HG03039 (cell line): ENCODE measurements around the gene CC2D2A.

Experiments used
- ATAC-seq: cut with Tn5 transposase; IDR thresholded peaks from one replicate; pipeline ENCODE4 v1.9.1; 2021; ENCODE audit warnings: mild to moderate bottlenecking, moderate library complexity; ENCODE audit not compliant: unreplicated experiment

The CC2D2A gene

GRCh38 chr4:15552557-15553362 lies 83.1 kb downstream of the CC2D2A start:
- ATAC-seq, result no peak

DNA sequence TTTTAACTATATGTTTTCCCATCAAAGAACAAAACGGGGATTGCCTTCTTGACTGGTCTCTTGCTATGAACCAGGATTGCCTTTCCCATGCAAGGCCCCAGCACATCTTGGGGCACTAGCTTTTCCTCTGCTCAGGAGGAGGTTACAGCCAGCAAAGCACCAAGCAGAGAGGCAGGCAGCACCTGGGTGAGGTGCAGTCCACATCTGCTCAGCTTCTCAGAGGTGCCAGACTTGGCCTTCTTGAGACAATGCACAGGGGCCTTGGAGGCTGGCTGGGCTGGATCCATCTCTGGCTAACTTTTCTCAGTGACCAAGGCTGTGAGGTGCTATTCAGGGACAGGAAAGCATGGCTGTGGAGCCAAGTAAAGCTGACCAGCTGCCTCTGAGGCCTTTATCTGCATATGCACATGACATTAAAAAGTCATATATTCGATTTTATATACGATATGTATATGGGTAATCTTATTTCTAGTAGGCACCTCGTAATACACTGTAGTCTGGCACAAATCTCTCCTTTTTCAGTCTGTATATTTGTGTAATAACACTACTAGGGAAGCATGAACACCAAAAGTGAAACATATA lies 86.9 kb downstream of the CC2D2A start:
- no peak for ATAC-seq

DNA sequence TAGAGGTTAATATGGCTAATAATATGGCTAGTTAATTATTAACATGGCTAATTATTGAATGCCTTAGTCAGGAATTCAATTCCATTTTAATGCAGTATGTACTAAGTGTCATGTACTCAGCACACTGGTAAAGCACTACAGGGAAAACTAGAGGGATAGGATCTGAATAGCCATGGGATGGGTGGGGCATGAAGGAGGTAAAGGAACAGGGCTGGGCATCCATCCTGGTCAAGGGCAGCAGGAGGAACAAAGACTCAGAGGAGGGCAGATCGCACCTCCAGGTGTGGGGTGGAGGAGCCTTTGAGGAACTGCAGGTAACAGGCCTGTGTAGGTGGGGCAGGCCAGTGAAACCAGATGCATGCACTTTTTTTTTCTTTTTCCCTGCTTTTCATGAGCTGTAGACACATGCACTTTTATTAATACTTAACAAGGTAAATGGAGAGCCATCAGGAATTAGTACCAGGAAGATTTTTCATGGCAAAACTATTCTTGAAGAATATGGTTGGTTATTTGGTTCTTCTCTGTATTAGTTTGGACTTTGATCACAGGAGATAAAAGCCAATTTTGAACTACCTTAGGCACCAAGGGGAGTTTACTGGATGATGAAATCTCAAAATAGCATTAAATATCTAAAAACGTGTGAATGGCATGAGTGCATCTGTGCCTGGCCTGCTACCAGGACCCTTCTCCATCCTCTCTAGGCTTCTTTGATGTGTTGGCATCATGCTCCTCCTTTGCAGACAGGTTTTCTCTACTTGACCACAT lies 88.3 kb downstream of the CC2D2A start:
- no peak for ATAC-seq

DNA sequence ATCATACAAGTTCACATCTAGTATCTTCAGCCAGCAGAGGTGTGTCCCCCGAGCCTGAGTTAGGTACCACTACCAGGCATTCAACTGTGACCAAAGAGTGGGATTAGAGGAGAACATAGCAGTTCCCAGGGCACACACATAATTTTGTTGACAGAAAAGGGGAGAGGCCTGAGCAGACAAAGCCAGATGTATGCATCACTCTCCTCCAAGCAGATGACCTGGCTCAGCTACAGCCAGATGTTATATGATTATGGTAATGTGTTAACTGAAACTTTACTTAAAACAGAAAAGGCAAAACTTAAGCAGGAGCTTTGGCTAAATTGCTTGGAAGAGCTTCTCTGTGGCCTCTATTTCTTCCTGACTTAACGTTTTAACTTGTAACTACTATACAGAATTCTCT lies 88.9 kb downstream of the CC2D2A start:
- ATAC-seq, result no peak

DNA sequence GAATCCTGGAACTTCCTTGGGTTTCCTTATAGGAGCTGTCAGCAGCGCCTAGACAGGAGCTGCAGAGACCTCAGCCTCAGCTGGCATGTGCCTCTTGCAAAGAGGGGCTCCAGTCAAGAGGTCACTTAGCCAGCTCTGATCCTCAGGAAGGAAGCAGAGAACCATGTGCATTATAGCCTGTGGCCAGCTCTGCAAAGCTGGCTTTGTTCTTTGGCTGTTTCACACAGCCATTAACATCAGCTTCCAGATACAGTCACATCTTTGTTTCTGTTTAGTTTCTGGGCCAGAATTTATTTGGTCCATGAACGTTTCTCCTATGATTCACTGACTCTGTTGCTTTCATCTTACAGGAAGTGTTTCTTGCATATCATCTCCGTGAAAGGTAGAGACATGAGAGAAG lies 92.4 kb downstream of the CC2D2A start:
- no peak for ATAC-seq

- ATAC-seq, result no peak
Observed at GRCh38 chr4:15562623-15563022, 92.9 kb downstream of the CC2D2A start.

DNA sequence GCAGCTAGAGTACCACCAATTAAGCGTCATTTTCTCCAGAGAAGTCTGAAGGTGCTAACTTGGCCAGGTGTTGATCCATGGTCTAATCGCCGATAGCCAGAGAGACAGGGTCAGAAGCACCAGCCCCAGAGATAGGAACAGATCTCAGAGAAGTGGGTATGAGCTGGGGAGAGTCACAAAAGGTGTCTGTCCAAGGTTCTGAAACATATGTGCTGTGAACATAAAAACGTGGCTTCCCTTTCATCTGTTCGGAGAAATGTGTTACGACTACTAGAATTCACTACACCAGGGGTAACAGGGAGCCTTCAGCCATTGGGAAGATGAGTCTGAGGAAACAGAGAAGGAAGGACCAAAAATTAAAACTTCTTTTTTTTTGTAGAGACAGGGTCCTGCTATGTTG lies 94.2 kb downstream of the CC2D2A start:
- no peak for ATAC-seq

DNA sequence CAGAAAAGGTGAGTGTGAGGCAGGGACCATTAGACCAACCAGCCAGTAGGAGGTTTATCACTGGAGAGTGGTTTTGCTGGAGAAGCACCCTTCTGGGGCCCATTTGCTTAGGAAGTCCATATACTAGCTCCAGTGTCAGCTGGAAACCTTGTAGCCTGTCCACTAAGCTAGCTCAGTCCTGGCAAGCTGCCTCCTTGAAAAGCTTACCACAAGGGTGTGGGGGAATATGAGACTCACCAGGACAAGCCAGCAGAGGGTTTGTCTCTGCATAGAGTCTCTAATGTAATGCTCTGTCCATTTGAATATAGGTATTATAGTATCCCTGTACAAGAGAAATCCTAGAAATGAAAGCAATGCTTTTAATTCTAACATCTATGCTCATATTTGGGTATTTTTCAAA lies 99.1 kb downstream of the CC2D2A start:
- ATAC-seq, result no peak

- no peak for ATAC-seq
Observed at GRCh38 chr4:15569746-15570145, 100.1 kb downstream of the CC2D2A start.

- ATAC-seq, result no peak
Observed at GRCh38 chr4:15575966-15576365, 106.3 kb downstream of the CC2D2A start.

DNA sequence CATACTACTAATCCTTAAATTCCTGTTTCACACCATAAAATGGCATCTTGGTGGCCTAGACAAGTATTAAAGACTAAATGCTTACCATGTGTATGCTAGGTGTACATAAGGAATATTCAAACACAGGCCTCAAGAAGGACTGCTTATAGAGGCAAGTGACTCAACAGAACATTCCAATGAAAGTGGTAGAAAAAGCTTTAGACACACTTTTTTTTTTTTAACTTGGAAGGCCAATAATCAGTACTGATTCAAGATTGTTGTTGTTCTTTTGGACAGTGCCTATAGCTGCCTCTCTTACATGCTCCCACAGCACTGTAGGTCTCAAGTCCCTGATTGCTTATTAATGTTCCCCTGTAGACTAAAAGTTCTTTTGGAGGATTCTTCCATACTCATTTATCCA lies 107.8 kb downstream of the CC2D2A start:
- no peak for ATAC-seq

DNA sequence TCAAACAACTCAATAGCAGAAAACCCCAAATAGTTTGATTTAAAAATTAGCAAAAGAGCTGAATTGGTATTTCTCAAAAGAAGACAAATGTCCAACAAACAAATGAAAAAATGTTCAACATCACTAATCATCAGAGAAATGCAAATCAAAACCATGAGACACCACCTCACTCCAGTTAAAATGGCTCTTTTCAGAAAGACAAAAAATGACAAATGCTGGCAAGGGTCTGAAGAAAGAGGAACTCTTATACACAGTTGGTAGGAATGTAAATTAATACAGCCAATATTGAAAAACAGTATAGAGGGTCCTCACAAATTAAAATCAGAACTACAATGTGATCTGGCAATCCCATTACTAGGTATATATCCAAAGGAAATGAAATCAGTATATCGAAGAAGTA lies 115.1 kb downstream of the CC2D2A start:
- ATAC-seq, result no peak

DNA sequence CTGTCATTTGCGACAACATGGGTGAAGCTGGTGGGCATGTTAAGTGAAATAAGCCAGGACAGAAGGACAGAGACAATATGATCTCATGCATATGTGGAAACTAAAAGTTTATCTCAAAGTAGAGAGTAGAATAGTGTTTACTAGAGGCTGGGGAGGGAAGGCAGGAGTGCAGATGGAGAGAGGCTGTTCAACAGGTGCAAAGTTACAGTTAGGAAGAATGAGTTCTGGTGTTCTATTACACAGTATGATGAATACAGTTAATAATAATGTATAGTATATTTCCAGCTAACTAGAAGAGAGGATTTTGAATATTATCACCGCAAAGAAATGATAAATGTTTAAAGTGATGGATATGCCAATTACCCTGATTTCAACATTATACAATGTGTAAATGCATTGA lies 115.6 kb downstream of the CC2D2A start:
- ATAC-seq, result no peak

DNA sequence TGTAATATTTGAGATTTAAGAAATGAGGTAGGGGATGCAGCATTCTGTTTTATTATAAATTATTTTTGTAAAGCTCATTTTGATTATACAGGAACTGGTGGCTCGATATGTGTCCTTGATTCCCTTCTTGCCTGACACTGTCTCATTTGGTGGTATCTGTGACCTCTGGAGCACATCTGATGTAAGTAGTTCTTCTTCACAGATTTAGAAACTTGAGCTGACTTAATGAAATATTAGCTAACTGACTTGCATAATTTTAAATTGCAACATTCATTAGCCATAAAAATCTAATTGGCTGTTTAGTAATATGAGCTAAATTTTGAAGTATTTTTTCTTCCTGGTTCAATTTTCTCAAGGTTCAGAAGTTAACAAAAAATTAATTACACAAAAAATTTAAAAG lies 116.4 kb downstream of the CC2D2A start:
- ATAC-seq, result no peak

DNA sequence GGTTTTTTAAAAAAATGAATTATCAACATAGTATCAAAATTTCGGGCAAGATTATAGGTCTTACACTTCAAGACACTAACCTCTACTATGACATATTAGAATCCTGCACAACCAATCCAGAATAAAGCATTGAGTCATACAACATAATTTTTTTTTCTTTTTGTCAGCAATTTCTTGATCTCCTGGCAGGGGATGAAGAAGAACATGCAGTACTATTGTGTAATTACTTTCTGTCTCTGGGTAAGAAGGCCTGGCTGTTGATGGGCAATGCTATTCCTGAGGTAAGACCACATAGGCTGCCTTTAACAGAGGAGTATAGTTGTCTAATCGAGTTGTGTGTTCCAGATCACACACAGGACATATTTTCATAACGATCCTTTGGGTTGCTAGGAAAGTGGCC lies 118.0 kb downstream of the CC2D2A start:
- no peak for ATAC-seq

GRCh38 chr4:15592799-15593198 lies 123.1 kb downstream of the CC2D2A start:
- no peak for ATAC-seq

DNA sequence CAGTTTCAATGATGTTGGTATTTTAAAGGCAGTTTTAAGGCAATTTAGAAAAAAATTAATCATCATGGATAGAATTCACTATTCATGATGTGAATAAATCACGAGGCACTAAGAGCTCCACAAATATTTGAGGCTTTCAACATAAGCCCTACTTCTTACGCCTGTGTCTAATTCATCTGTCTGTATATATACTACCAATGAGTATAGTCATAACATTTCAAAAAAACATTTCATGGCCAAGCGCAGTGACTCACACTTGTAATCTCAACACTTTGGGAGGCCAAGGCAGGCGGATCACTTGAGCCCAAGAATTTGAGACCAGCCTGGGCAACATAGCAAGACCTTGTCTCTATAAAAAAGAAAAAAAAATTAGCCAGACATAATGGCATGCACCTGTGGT lies 129.0 kb downstream of the CC2D2A start:
- ATAC-seq, result no peak

DNA sequence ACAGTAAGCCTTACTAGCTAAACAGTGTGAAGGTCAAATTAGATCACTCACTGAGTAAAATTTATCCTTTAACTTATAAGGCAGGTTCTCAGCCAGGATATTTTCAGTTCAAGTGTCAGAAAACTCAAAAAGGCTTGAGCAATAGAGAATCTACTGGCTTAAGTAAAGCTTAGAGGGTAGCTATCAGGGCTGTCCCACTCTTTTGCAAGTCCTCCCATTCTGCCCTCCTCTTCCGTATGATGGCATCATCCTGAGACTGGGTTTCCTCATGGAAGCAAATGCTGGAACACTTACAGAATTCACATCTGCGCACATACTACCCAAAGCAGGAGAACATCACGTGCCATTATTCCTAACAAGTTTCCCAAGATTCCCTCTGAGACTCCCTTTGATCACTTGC lies 130.5 kb downstream of the CC2D2A start:
- no peak for ATAC-seq

DNA sequence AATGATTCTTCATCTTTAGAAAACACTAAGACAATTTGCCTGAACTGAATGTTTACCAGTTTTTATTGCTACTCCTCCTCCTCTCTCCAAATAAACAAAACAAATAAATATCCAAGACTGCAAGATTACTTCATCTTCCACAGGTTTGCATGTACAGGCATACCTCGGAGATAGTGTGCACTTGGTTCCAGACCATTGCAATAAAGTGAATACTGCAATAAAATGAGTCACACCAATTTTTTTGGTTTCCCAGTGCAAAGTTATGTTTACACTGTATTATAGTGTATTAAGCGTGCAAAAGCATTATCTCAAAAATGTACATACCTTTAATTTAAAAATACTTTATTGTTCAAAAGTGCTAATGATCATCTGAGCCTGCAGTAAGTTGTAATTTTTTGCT lies 132.2 kb downstream of the CC2D2A start:
- ATAC-seq, result no peak

DNA sequence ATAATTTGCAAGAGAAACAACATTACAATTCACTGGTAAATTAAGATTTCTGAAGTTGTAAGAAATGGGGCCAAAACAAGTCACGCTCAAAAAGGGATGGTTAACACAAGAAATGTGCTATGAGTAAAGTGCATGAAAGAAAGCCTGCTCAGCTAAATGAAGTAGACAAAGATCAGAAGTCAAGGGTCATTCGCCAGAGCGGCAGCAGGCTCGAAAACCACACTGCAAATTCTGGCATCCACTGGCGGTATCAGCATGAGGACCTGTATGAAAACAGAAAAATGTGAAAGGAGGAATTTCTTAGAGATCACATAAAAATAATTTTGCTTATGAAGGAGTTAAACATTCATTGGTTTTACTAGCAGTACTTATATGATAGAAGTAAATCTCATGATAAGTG lies 135.9 kb downstream of the CC2D2A start:
- ATAC-seq, result no peak

- ATAC-seq, result no peak
Observed at GRCh38 chr4:15610855-15611254, 141.2 kb downstream of the CC2D2A start.

- no peak for ATAC-seq
Observed at GRCh38 chr4:15612136-15612535, 142.5 kb downstream of the CC2D2A start.
